Measurements from ENCODE around the gene PGBD1. TPM values are rescaled to one million over a fixed set of nuclear protein-coding genes. Genes with fewer than 3 reads are reported as not detected.

PGBD1 gene
- total and polyA plus RNA-seq, 2 of the 13 experiments (the other 11 are each of a cell fraction or from before 2014, with no cell fraction given), result 3.6 to 6.9 TPM

GRCh38 chr6:28323813-28324424 lies 42.5 kb downstream of the PGBD1 start:
- Histone ChIP-seq H4K20me1 (ENCODE audit: insufficient read depth, low read length) (no peaks in the 10 kb centered on the region), H3K4me1 (ENCODE audit: insufficient read depth, low read length) (peaks cover 36% of the 10 kb centered on the region), H3K27me3 (ENCODE audit: control insufficient read depth in 1 of 2, insufficient read depth in 2 of 2, low read length in 2 of 2) (no peaks in the 10 kb centered on the region), H2AFZ (ENCODE audit: low read length) (no peak overlapping the region), H3K4me2 (ENCODE audit: low read depth, low read length) (peak overlapping the region; percentile 79), H3K27ac (ENCODE audit: extremely low read length, insufficient read depth, low read length) (peak overlapping the region; percentile 59), H3K9ac (ENCODE audit: insufficient read depth, low read depth, low read length) (peak overlapping the region; percentile 10; the same call in 1 of the 2 replicates), H3K9me3 (ENCODE audit: low read length) (peaks cover 8% of the 10 kb centered on the region; the same call in 1 of the 2 replicates), H3K4me3 (replicated peaks in 1 of 3; ENCODE audit: insufficient read depth in 1 of 3, low read depth in 2 of 3, low read length in 3 of 3) (peak overlapping the region in 2 of 3 experiments; percentile 6 to 47; a peak in 2 of 6 replicates), H3K79me2 (ENCODE audit: insufficient read depth, low read length) (no peaks in the 10 kb centered on the region), H3K36me3 (replicated peaks in 1 of 2; ENCODE audit: control insufficient read depth in 1 of 2, insufficient read depth in 2 of 2, low read length in 2 of 2) (peaks cover 4 to 16% of the 10 kb centered on the region in 2 experiments; a peak in 4 of 5 replicates)
- ATAC-seq (peak; percentile 98), FAIRE-seq (peak; percentile 97), DNase-seq (ENCODE audit: low spot score) (peak; percentile 77)
- ChIA-PET CTCF (ENCODE audit: low intra/inter-chr PET ratio, low total read pairs) (interaction anchor here (0.7 kb wide), 1 partner anchor 367 kb away, joined by 3 read pairs; no protein-coding TSS in a partner anchor), POLR2A (interaction anchor here (0.7 to 4.1 kb wide), 12 partner anchors 12 to 431 kb away, joined by 3 to 108 read pairs (median 6); partner anchors contain the start of genes PGBD1, ZKSCAN3, ZKSCAN4 and ZSCAN26)
- in situ Hi-C loops (cut with HindIII; ENCODE audit: extremely low pct_ligation_motif_present, low pct_unique_long_range_greater_than_20kb), result no loop called here
- intact Hi-C loops (cut with micrococcal nuclease; ENCODE audit: unreplicated experiment), result loop anchor here (1.0 to 5.0 kb wide), 3 partner anchors 11 to 57 kb away; partner anchors contain the start of genes PGBD1 and ZSCAN26
- 10% methylated on average over 1 of the region's 1 CpG for WGBS (ENCODE audit: low lambda C conversion rate)
- no TSS peak for BruUV-seq (replicated peaks)
- peak; percentile 67; the same call in 1 of the 2 replicates for TF ChIP-seq JUN (CRISPR knock-in tag; IDR thresholded peaks at IDR 0.05)
- peak; percentile 97 for TF ChIP-seq FOXP4 (CRISPR knock-in tag; IDR thresholded peaks at IDR 0.05)
- TF ChIP-seq ZNF24 (IDR thresholded peaks at IDR 0.05), result no peak
- TF ChIP-seq, protein P1, sequence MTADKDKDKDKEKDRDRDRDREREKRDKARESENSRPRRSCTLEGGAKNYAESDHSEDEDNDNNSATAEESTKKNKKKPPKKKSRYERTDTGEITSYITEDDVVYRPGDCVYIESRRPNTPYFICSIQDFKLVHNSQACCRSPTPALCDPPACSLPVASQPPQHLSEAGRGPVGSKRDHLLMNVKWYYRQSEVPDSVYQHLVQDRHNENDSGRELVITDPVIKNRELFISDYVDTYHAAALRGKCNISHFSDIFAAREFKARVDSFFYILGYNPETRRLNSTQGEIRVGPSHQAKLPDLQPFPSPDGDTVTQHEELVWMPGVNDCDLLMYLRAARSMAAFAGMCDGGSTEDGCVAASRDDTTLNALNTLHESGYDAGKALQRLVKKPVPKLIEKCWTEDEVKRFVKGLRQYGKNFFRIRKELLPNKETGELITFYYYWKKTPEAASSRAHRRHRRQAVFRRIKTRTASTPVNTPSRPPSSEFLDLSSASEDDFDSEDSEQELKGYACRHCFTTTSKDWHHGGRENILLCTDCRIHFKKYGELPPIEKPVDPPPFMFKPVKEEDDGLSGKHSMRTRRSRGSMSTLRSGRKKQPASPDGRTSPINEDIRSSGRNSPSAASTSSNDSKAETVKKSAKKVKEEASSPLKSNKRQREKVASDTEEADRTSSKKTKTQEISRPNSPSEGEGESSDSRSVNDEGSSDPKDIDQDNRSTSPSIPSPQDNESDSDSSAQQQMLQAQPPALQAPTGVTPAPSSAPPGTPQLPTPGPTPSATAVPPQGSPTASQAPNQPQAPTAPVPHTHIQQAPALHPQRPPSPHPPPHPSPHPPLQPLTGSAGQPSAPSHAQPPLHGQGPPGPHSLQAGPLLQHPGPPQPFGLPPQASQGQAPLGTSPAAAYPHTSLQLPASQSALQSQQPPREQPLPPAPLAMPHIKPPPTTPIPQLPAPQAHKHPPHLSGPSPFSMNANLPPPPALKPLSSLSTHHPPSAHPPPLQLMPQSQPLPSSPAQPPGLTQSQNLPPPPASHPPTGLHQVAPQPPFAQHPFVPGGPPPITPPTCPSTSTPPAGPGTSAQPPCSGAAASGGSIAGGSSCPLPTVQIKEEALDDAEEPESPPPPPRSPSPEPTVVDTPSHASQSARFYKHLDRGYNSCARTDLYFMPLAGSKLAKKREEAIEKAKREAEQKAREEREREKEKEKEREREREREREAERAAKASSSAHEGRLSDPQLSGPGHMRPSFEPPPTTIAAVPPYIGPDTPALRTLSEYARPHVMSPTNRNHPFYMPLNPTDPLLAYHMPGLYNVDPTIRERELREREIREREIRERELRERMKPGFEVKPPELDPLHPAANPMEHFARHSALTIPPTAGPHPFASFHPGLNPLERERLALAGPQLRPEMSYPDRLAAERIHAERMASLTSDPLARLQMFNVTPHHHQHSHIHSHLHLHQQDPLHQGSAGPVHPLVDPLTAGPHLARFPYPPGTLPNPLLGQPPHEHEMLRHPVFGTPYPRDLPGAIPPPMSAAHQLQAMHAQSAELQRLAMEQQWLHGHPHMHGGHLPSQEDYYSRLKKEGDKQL (CRISPR knock-in tag; IDR thresholded peaks at IDR 0.05; ENCODE audit: low read depth), result no peak
- peak; percentile 64 for TF ChIP-seq ZNF12 (CRISPR knock-in tag; IDR thresholded peaks at IDR 0.05)
- TF ChIP-seq ZNF761 (CRISPR knock-in tag; conservative IDR thresholded peaks at IDR 0.05), result 0 out of 2 replicates have a peak, but pooled peaks have one; percentile 54
- TF ChIP-seq, protein P2, sequence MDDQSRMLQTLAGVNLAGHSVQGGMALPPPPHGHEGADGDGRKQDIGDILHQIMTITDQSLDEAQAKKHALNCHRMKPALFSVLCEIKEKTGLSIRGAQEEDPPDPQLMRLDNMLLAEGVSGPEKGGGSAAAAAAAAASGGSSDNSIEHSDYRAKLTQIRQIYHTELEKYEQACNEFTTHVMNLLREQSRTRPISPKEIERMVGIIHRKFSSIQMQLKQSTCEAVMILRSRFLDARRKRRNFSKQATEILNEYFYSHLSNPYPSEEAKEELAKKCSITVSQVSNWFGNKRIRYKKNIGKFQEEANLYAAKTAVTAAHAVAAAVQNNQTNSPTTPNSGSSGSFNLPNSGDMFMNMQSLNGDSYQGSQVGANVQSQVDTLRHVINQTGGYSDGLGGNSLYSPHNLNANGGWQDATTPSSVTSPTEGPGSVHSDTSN (CRISPR knock-in tag; IDR thresholded peaks at IDR 0.05; ENCODE audit: borderline replicate concordance), result no peak
- TF ChIP-seq ZNF567 (CRISPR knock-in tag; IDR thresholded peaks at IDR 0.05; ENCODE audit: borderline replicate concordance), result no peak
- TF ChIP-seq NCOR1 (IDR thresholded peaks at IDR 0.05; ENCODE audit: borderline replicate concordance, low read length), result 0 out of 2 replicates have a peak, but pooled peaks have one; percentile 33
- TF ChIP-seq, protein P3, sequence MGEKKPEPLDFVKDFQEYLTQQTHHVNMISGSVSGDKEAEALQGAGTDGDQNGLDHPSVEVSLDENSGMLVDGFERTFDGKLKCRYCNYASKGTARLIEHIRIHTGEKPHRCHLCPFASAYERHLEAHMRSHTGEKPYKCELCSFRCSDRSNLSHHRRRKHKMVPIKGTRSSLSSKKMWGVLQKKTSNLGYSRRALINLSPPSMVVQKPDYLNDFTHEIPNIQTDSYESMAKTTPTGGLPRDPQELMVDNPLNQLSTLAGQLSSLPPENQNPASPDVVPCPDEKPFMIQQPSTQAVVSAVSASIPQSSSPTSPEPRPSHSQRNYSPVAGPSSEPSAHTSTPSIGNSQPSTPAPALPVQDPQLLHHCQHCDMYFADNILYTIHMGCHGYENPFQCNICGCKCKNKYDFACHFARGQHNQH (CRISPR knock-in tag; IDR thresholded peaks at IDR 0.05), result 0 out of 2 replicates have a peak, but pooled peaks have one; percentile 58
- TF ChIP-seq, protein P4, sequence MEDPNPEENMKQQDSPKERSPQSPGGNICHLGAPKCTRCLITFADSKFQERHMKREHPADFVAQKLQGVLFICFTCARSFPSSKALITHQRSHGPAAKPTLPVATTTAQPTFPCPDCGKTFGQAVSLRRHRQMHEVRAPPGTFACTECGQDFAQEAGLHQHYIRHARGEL (CRISPR knock-in tag; IDR thresholded peaks at IDR 0.05), result no peak
- no peak for TF ChIP-seq ZNF850 (CRISPR knock-in tag; conservative IDR thresholded peaks at IDR 0.05)
- no peak for TF ChIP-seq ZNF451 (CRISPR knock-in tag; IDR thresholded peaks at IDR 0.05)

Measured in HepG2 (cell line).